Measurements from ENCODE around the gene CYP17A1.
"Not testable (repeated sequence)": the region's sequence is repeated elsewhere in the genome, so short reads cannot be mapped to it uniquely, and the experiment has no call there.

Gene CYP17A1

GRCh38 chr10:102832248-102832647, 5.0 kb downstream of the CYP17A1 start:
- no peak for TF ChIP-seq CTCF (IDR thresholded peaks at IDR 0.05; ENCODE audit: extremely low read depth, missing control alignments)
- DNase-seq (ENCODE audit: low spot score): no peak

DNA sequence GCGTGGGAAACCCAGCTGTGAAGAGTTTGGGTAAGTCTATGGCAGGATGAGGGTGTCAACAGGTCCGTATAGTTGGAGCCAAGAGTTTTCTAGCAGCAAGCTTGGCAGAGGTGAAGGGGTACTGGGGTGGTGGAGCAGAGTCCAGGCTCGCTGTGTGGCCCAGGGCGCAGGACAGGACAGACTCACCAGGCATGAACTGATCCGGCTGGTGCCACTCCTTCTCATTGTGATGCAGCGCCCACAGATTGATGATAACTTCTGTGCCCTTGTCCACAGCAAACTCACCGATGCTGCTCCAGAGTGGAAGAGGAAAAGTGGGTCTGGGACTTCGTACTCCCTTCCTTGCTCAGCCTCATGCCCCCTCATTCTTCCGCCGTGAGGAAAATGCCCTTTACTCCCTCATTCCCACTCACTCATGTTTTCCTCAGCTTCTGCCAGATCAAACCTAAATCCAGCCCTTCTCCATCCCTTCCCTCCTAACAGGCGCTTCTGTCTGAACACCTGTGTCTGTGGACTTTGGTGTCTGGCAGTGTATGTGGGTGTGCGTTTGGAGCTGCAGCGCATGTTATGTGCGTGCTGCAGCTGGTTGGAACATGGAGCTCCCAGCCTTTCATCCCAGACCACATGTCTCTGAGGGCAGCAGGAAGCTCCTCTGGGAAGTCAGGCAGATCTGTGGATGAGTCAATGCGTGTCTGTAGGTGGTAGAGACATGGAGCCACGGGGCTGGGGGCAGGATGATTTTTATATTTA, 5.7 kb downstream of the CYP17A1 start:
- no peak for DNase-seq (ENCODE audit: low spot score)
- no peak for TF ChIP-seq CTCF (IDR thresholded peaks at IDR 0.05; ENCODE audit: extremely low read depth, missing control alignments)

- no peak for DNase-seq (ENCODE audit: low spot score)
- no peak for TF ChIP-seq CTCF (IDR thresholded peaks at IDR 0.05; ENCODE audit: extremely low read depth, missing control alignments)
Measured at GRCh38 chr10:102827597-102827975, 9.6 kb downstream of the CYP17A1 start.

- no peak for DNase-seq (ENCODE audit: low spot score)
- TF ChIP-seq CTCF (IDR thresholded peaks at IDR 0.05; ENCODE audit: extremely low read depth, missing control alignments): no peak
Measured at GRCh38 chr10:102826148-102826796, 10.9 kb downstream of the CYP17A1 start.

GRCh38 chr10:102824664-102825063, 12.5 kb downstream of the CYP17A1 start:
- DNase-seq (ENCODE audit: low spot score): no peak

GRCh38 chr10:102822222-102822621, 15.0 kb downstream of the CYP17A1 start:
- no peak for DNase-seq (ENCODE audit: low spot score)
- no peak for TF ChIP-seq CTCF (IDR thresholded peaks at IDR 0.05; ENCODE audit: extremely low read depth, missing control alignments)

More at GRCh38 chr10:102824664-102825063, 12.5 kb downstream of the CYP17A1 start:
- no peak for TF ChIP-seq CTCF (IDR thresholded peaks at IDR 0.05; ENCODE audit: extremely low read depth, missing control alignments)

DNA sequence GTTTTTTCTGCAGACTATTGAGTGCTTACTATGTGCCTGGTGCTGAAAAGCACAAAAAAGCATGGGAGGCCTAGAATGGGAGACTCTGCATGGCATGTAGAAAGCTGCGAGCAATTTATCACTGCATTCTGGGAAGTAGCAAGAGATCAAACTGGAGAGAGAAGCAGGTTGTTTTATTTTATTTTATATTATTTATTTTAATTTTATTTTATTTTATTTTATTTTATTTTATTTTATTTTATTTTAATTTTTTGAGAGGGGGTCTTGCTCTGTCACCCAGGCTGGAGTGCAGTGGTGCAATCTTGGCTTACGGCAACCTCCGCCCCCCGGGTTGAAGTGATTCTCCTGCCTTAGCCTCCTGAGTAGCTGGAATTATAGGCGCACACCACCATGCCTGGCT, 17.2 kb downstream of the CYP17A1 start:
- not testable (repeated sequence) for DNase-seq (ENCODE audit: low spot score)

DNA sequence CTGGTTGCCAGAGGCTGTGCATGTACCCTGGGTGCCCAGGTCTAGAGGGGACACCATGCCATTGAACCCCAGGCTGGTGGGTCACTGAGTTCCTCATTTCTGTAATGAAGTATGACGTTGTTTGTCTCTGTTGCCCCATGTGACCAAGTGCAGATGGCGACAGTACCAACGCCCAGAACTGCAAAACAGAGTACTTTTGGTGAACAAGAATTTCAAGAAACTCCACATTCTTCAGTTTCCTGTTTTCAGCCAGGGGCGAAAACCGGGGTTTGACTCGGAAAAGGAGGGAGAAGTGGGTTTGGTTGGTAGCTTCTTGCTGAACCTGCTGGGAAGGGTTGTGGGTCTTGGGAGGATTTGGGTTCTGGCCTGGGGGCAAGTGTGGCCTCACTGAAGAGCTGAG, 18.2 kb downstream of the CYP17A1 start:
- TF ChIP-seq CTCF (IDR thresholded peaks at IDR 0.05; ENCODE audit: extremely low read depth, missing control alignments): no peak
- no peak for DNase-seq (ENCODE audit: low spot score)

Data from GM20000 (cell line).